PC-3 (cell line): ENCODE results near the gene PLA2G2F. TPM values are rescaled to one million over a fixed set of nuclear protein-coding genes. Genes with fewer than 3 reads are reported as not detected.

Source experiments
- ATAC-seq: fragments of 200-7000 bp; cut with Tn5 transposase; 2 replicates; pipeline ENCODE4 v1.9.1; 2020; ENCODE audit warnings: mild to moderate bottlenecking, moderate library complexity
- BruUV-seq: library from RNA; stranded (reverse); fragments of 400-500 nt; replicated peaks from 2 replicates; lab custom pipeline; 2021; lab: Mats Ljungman, UMichigan
- CTCF ChIA-PET: fragments of 300-600 bp; sonication (Branson Sonifier 250); formaldehyde crosslinking; loops from one replicate; lab custom pipeline; 2022; ENCODE audit warnings: antibody characterized with exemption; lab: Charles Lee
- POLR2A ChIA-PET: fragments of 300-600 bp; sonication (Branson Sonifier 250); formaldehyde crosslinking; loops from one replicate; lab custom pipeline; 2022; ENCODE audit warnings: antibody characterized with exemption; ENCODE audit not compliant: unreplicated experiment; lab: Charles Lee
- DNase-seq: peaks from one replicate; pipeline ENCODE4 v3.0.0-alpha.2; 2015
- H2AFZ ChIP-seq: fragments of 300-600 bp; sonication (generic); 2 replicates; pipeline ENCODE4 v1.6.0; 2016; ENCODE audit warnings: antibody characterized with exemption, low read length
- H3F3A ChIP-seq: fragments of 300-600 bp; sonication (generic); one replicate; pipeline ENCODE4 v1.6.0; 2017; ENCODE audit warnings: antibody characterized with exemption, low read length, control low read depth, mild to moderate bottlenecking; ENCODE audit not compliant: unreplicated experiment
- H3K27ac ChIP-seq: fragments of 300-600 bp; sonication (generic); 2 replicates; pipeline ENCODE4 v1.5.1; 2016; ENCODE audit warnings: mild to moderate bottlenecking, low read length
- H3K27me3 ChIP-seq: fragments of 300-600 bp; sonication (generic); 2 replicates; pipeline ENCODE4 v1.6.1; 2016; ENCODE audit warnings: low read length, mixed read lengths
- H3K36me3 ChIP-seq: fragments of 300-600 bp; sonication (generic); 2 replicates; pipeline ENCODE4 v1.6.1; 2016; ENCODE audit warnings: low read depth, mixed run types, low read length, mixed read lengths
- H3K4me1 ChIP-seq: fragments of 300-600 bp; sonication (generic); 2 replicates; pipeline ENCODE4 v1.5.1; 2016; ENCODE audit warnings: low read length; ENCODE audit not compliant: insufficient read depth
- H3K4me2 ChIP-seq: fragments of 300-600 bp; sonication (generic); 2 replicates; pipeline ENCODE4 v1.6.0; 2016; ENCODE audit warnings: low read length
- H3K4me3 ChIP-seq: fragments of 300-600 bp; sonication (generic); 2 replicates; pipeline ENCODE4 v1.5.1; 2016; ENCODE audit warnings: mild to moderate bottlenecking, low read length, mixed read lengths
- H3K79me2 ChIP-seq: fragments of 300-600 bp; sonication (generic); 2 replicates; pipeline ENCODE4 v1.6.1; 2017; ENCODE audit warnings: low read length, mixed read lengths
- H3K9ac ChIP-seq: fragments of 300-600 bp; sonication (generic); 2 replicates; pipeline ENCODE4 v1.6.0; 2016; ENCODE audit warnings: mild to moderate bottlenecking, low read length
- H3K9me2 ChIP-seq: fragments of 300-600 bp; sonication (generic); replicated peaks from 2 replicates; pipeline ENCODE4 v1.6.1; 2016; ENCODE audit warnings: mixed run types, low read length, mixed read lengths
- H3K9me3 ChIP-seq: fragments of 300-600 bp; sonication (generic); 2 replicates; pipeline ENCODE4 v1.6.1; 2016; ENCODE audit warnings: low read length, mixed read lengths
- H4K20me1 ChIP-seq: fragments of 300-600 bp; sonication (generic); 2 replicates; pipeline ENCODE4 v1.6.1; 2016; ENCODE audit warnings: low read length, mixed read lengths
- EZH2 ChIP-seq: fragments of 300-600 bp; sonication (generic); IDR thresholded peaks from one replicate; pipeline ENCODE4 v1.6.1; 2017; ENCODE audit warnings: antibody characterized with exemption, mild to moderate bottlenecking, low read length; ENCODE audit not compliant: unreplicated experiment
- EZH2phosphoT487 ChIP-seq: fragments of 300-600 bp; sonication (generic); IDR thresholded peaks from 2 replicates; pipeline ENCODE4 v1.6.1; 2018; ENCODE audit warnings: mild to moderate bottlenecking, antibody characterized with exemption, low read length, borderline replicate concordance
- intact Hi-C: fragments of 100-400 bp; cut with micrococcal nuclease; formaldehyde crosslinking; loops from 2 replicates; pipeline ENCODE4 v1.9.0; 2023
- total RNA-seq: library from RNA; depleted of rRNA; stranded (reverse); fragments of >200 nt; gene quantifications from 2 replicates; pipeline ENCODE4 v1.2.3, GENCODE V29; 2014
- TF ChIP-seq, protein P1 (sequence below): fragments of 300-600 bp; sonication (generic); conservative IDR thresholded peaks from 2 replicates; pipeline ENCODE4 v1.5.1; 2017; ENCODE audit warnings: antibody characterized with exemption, low read depth, mild to moderate bottlenecking, low read length

The PLA2G2F gene
- total RNA-seq, 1 experiment from 2014 or later, result 0.18 TPM

DNA sequence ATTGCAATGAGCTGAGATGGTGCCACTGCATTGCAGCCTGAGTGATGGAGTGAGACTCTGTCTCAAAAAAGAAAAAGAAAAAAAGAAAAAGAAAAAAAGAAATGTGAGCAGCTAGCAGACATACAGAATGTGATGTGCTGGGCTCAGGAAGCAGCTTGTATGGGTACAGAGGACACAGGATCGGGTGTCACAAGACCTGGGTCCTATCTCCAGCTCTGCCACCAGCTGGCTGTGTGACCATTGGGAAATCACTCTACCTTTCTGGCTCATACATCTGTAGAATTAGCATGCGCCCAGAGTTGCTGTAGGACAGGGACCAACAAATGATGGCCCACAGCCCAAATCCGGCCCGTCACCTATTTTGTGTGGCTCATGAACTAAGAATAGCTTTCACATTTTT, 50.5 kb downstream of the PLA2G2F start:
- POLR2A ChIA-PET, result no interaction called here
- intact Hi-C loops, result no loop called here
- Histone ChIP-seq H3K79me2 (no peaks in the 10 kb centered on the region), H3F3A (no peaks in the 10 kb centered on the region), H3K9me3 (no peaks in the 10 kb centered on the region), H3K4me1 (peaks cover 28% of the 10 kb centered on the region), H3K27ac (no peak overlapping the region), H3K9ac (no peak overlapping the region), H3K9me2 (no peaks in the 10 kb centered on the region), H3K4me2 (no peak overlapping the region), H3K4me3 (no peak overlapping the region), H2AFZ (no peak overlapping the region), H4K20me1 (no peaks in the 10 kb centered on the region), H3K27me3 (no peaks in the 10 kb centered on the region), H3K36me3 (no peaks in the 10 kb centered on the region)
- no peak for DNase-seq
- BruUV-seq, result no TSS peak
- TF ChIP-seq EZH2 (no peak), EZH2phosphoT487 (no peak)
- TF ChIP-seq, protein P1, sequence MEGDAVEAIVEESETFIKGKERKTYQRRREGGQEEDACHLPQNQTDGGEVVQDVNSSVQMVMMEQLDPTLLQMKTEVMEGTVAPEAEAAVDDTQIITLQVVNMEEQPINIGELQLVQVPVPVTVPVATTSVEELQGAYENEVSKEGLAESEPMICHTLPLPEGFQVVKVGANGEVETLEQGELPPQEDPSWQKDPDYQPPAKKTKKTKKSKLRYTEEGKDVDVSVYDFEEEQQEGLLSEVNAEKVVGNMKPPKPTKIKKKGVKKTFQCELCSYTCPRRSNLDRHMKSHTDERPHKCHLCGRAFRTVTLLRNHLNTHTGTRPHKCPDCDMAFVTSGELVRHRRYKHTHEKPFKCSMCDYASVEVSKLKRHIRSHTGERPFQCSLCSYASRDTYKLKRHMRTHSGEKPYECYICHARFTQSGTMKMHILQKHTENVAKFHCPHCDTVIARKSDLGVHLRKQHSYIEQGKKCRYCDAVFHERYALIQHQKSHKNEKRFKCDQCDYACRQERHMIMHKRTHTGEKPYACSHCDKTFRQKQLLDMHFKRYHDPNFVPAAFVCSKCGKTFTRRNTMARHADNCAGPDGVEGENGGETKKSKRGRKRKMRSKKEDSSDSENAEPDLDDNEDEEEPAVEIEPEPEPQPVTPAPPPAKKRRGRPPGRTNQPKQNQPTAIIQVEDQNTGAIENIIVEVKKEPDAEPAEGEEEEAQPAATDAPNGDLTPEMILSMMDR, result no peak
- CTCF ChIA-PET, result no interaction called here
- no peak for ATAC-seq

DNA sequence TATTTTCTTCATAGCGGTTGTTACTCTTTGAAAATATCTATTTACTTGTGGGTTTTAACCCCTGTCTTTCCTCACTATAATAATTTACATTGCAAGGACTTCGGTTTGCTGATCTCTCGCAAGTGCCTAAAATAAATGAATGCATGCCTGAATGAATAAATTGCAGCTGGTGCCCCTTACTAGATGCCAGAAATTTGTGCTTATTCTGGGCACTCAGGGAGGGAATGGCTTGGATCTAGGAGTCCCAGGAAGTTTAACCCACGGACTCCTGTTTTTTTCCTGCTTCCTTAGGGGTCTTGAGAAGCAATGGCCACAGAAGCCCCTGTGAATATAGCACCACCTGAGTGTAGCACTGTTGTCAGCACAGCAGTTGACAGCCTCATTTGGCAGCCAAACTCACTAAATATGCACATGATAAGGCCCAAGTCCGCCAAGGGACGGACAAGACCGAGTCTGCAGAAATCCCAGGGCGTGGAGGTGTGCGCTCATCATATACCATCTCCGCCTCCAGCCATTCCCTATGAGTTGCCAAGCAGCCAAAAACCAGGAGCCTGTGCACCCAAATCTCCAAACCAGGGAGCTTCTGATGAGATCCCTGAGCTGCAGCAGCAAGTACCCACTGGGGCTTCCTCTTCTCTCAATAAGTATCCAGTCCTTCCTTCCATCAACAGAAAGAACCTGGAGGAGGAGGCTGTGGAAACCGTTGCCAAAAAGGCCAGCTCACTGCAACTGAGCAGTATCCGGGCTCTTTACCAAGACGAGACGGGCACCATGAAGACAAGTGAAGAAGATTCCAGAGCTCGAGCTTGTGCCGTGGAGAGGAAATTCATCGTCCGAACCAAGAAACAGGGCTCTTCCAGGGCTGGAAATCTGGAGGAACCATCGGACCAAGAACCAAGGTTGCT, 51.4 kb downstream of the PLA2G2F start:
- no peak overlapping the region for H3K4me3 ChIP-seq
- no peaks in the 10 kb centered on the region for H3K36me3 ChIP-seq
- intact Hi-C loops, result no loop called here
- H3K9ac ChIP-seq, result no peak overlapping the region
- ATAC-seq, result no peak
- no peak overlapping the region for H3K27ac ChIP-seq
- H3K4me1 ChIP-seq, result peaks cover 33% of the 10 kb centered on the region
- H3K27me3 ChIP-seq, result no peaks in the 10 kb centered on the region
- BruUV-seq, result no TSS peak
- TF ChIP-seq EZH2phosphoT487, result no peak
- TF ChIP-seq, protein P1, result no peak
- TF ChIP-seq EZH2, result no peak
- no peak for DNase-seq
- no peaks in the 10 kb centered on the region for H3K9me2 ChIP-seq
- no peaks in the 10 kb centered on the region for H3F3A ChIP-seq
- ChIA-PET CTCF (no interaction called here), POLR2A (no interaction called here)
- H4K20me1 ChIP-seq, result no peaks in the 10 kb centered on the region
- H3K4me2 ChIP-seq, result no peak overlapping the region
- no peaks in the 10 kb centered on the region for H3K9me3 ChIP-seq
- H2AFZ ChIP-seq, result no peak overlapping the region
- no peaks in the 10 kb centered on the region for H3K79me2 ChIP-seq

DNA sequence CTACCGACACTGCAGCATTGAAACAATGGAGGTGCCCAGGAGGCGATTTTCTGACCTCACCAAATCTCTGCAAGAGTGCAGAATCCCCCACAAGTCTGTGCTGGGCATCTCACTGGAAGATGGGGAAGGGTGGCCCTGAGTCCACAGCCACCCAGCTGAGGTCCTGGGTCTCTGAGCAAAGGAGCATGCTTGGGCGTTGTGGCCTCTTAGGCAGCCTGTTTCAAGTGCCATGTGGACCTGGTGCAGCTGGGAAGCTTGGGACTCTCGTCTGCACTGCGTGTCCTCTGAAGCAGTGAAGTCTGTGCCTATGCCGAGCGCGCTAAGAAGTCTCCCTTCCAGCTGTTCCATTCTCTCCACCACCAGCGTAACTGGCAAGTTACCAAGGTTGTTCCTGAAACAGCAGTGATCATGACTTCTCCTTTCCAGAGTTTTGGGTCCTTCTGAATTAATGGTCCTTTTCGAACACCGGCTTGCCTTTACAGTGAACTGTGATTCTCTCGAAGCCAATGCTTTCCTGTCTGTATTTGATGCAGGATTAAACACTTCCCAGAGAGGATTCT, 52.2 kb downstream of the PLA2G2F start:
- Histone ChIP-seq H3K9me3 (no peaks in the 10 kb centered on the region), H4K20me1 (no peaks in the 10 kb centered on the region), H3K9ac (no peak overlapping the region), H3K4me2 (no peak overlapping the region), H3K79me2 (no peaks in the 10 kb centered on the region), H3K36me3 (no peaks in the 10 kb centered on the region), H3K9me2 (no peaks in the 10 kb centered on the region), H2AFZ (no peak overlapping the region), H3F3A (no peaks in the 10 kb centered on the region), H3K27ac (no peak overlapping the region), H3K4me1 (peaks cover 33% of the 10 kb centered on the region), H3K4me3 (no peak overlapping the region), H3K27me3 (no peaks in the 10 kb centered on the region)
- ChIA-PET POLR2A (no interaction called here), CTCF (no interaction called here)
- no TSS peak for BruUV-seq
- no peak for DNase-seq
- ATAC-seq, result no peak
- intact Hi-C loops, result no loop called here
- TF ChIP-seq EZH2phosphoT487, result no peak
- TF ChIP-seq EZH2, result no peak
- TF ChIP-seq, protein P1, result no peak
